Upper lobe of left lung (tissue), 6 donors: ENCODE measurements around the gene NOD1. TPM values are rescaled to one million over a fixed set of nuclear protein-coding genes. Genes with fewer than 3 reads are reported as not detected.
A peak's percentile ranks its signal among the peaks of the same experiment; 100 is the strongest.

Source experiments
- ATAC-seq, 2 donors: fragments of 200-7000 bp; cut with Tn5 transposase; one replicate each; pipeline ENCODE4 v1.9.1; 2022; ENCODE audit warnings: mild to moderate bottlenecking in 2 of 2, moderate library complexity in 2 of 2; ENCODE audit not compliant: low FRiP score in 2 of 2
- DNase-seq, 2 donors: peaks; one replicate each; pipeline ENCODE4 v3.0.0-alpha.2; 2019 to 2020
- H3K27ac ChIP-seq, 4 donors: fragments of 200-600 bp; sonication (generic); one replicate each; pipeline ENCODE4 v1.5.1; 2016 to 2019
- H3K27me3 ChIP-seq, 4 donors: fragments of 200-600 bp; sonication (generic); one replicate each; pipeline ENCODE4 v1.5.1; 2017 to 2019
- H3K36me3 ChIP-seq, 4 donors: fragments of 200-600 bp; sonication (generic); one replicate each; pipeline ENCODE4 v1.5.1; 2016 to 2019
- H3K4me1 ChIP-seq, 4 donors: fragments of 200-600 bp; sonication (generic); one replicate each; pipeline ENCODE4 v1.5.1; 2018 to 2019
- H3K4me3 ChIP-seq, 4 donors: fragments of 200-600 bp; sonication (generic); one replicate each; pipeline ENCODE4 v1.5.1; 2017 to 2019; ENCODE audit warnings: mild to moderate bottlenecking in 2 of 4, moderate library complexity in 1 of 4
- H3K9me3 ChIP-seq, 4 donors: fragments of 200-600 bp; sonication (generic); one replicate each; pipeline ENCODE4 v1.5.1; 2018 to 2019
- CTCF ChIP-seq, 6 experiments: fragments of 450-650 bp in 4 of 6; fragments of 200-600 bp in 2 of 6; sonication (generic) in 2 of 6; IDR thresholded peaks; one replicate each; pipeline ENCODE4 v1.5.1; 2016 to 2019; ENCODE audit warnings: antibody characterized with exemption in 6 of 6
- EP300 ChIP-seq, 4 donors: sonication (generic); formaldehyde crosslinking; IDR thresholded peaks; one replicate each; pipeline ENCODE4 v1.5.1; 2017; ENCODE audit warnings: antibody characterized with exemption in 4 of 4, control low read depth in 2 of 4
- POLR2A ChIP-seq, 4 donors: fragments of 450-650 bp; IDR thresholded peaks; one replicate each; pipeline ENCODE4 v1.5.1; 2016 to 2017; ENCODE audit warnings: antibody characterized with exemption in 4 of 4, mild to moderate bottlenecking in 2 of 4
- POLR2AphosphoS5 ChIP-seq, 2 donors: sonication (generic); formaldehyde crosslinking; IDR thresholded peaks; one replicate each; pipeline ENCODE4 v1.5.1; 2017; ENCODE audit warnings: antibody characterized with exemption in 2 of 2
- WGBS, 2 donors: methylation state at CpG; one replicate each; pipeline ENCODE4 v1.1.5; 2017 to 2018; 5-methylcytosine and 5-hydroxymethylcytosine counted together
- total RNA-seq, 6 donors: library from RNA; depleted of rRNA in 4 of 6; stranded (reverse); fragments of >200 nt in 4 of 6; gene quantifications; one replicate each; pipeline versions ENCODE4 v1.1.0 to v1.2.1, GENCODE V29; 2016 to 2021
- donor health status: DM: no; HTN: no; CAD: no; lungs with moderate emphysema.
- donor health status: DM: no; HTN: yes; CAD: no; lungs with severe emphysema.

Gene NOD1
- total RNA-seq, 6 donors from 2014 or later = 24.7 to 71.2 (median 38.0) TPM

- H3K4me3 ChIP-seq = no peak overlapping the region
- ATAC-seq (no peak), DNase-seq (no peak)
- peaks cover 0 to 3% (median 0%) of the 10 kb centered on the region in 4 donors for H3K36me3 ChIP-seq
- peaks cover 75 to 88% (median 86%) of the 10 kb centered on the region in 4 donors for H3K4me1 ChIP-seq
- no peaks in the 10 kb centered on the region for H3K9me3 ChIP-seq
- H3K27ac ChIP-seq = peak overlapping the region in 3 of 4 donors; percentile 84 to 94 (median 85)
- 59 to 75% methylated on average over 4 of the region's 4 CpGs for WGBS, 2 donors
- no peak for TF ChIP-seq POLR2A (IDR thresholded peaks at IDR 0.05)
- no peak for TF ChIP-seq EP300 (IDR thresholded peaks at IDR 0.05)
- no peak for TF ChIP-seq POLR2AphosphoS5 (IDR thresholded peaks at IDR 0.05)
- no peak for TF ChIP-seq CTCF (IDR thresholded peaks at IDR 0.05)
- H3K27me3 ChIP-seq = no peaks in the 10 kb centered on the region
Observed at GRCh38 chr7:30467271-30467670, 11.3 kb downstream of the NOD1 start.

DNA sequence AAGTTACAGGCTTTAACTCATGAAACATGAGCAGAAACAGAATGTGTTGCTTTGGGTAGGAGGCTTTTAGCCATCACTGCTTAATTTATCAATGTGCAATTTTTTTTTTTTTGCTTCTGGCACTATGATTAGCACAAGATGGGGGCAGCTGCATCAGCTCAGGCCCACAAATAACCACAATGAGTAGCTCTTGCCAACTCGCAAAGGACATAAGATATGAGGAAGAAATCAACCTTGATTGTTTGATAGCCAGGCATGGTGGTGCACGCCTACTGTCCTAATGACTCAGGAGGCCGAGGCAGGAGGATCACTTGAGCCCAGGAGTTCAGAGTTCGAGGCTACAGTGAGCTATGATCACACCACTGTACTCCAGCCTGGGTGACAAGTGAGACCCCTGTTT is 12.3 kb downstream of the NOD1 start:
- ATAC-seq (no peak), DNase-seq (no peak)
- Histone ChIP-seq H3K36me3 (peaks cover 0 to 6% (median 0%) of the 10 kb centered on the region in 4 donors), H3K4me1 (peaks cover 65 to 78% (median 76%) of the 10 kb centered on the region in 4 donors), H3K4me3 (no peak overlapping the region), H3K27ac (peak overlapping the region in 3 of 4 donors; percentile 42 to 85 (median 59)), H3K9me3 (no peaks in the 10 kb centered on the region), H3K27me3 (no peaks in the 10 kb centered on the region)
- 75 to 79% methylated on average over 4 of the region's 4 CpGs for WGBS, 2 donors
- no peak for TF ChIP-seq POLR2A (IDR thresholded peaks at IDR 0.05)
- no peak for TF ChIP-seq EP300 (IDR thresholded peaks at IDR 0.05)
- no peak for TF ChIP-seq CTCF (IDR thresholded peaks at IDR 0.05)
- no peak for TF ChIP-seq POLR2AphosphoS5 (IDR thresholded peaks at IDR 0.05)

GRCh38 chr7:30465811-30466180 is 12.8 kb downstream of the NOD1 start:
- Histone ChIP-seq H3K9me3 (no peaks in the 10 kb centered on the region), H3K36me3 (peaks cover 0 to 6% (median 0%) of the 10 kb centered on the region in 4 donors), H3K4me1 (peaks cover 60 to 74% (median 71%) of the 10 kb centered on the region in 4 donors), H3K27ac (peak overlapping the region in 3 of 4 donors; percentile 42 to 85 (median 59)), H3K4me3 (no peak overlapping the region), H3K27me3 (no peaks in the 10 kb centered on the region)
- DNase-seq (no peak), ATAC-seq (no peak)
- WGBS, 2 donors = 56 to 72% methylated on average over 2 of the region's 2 CpGs
- TF ChIP-seq POLR2A (IDR thresholded peaks at IDR 0.05) = no peak
- no peak for TF ChIP-seq CTCF (IDR thresholded peaks at IDR 0.05)
- TF ChIP-seq EP300 (IDR thresholded peaks at IDR 0.05) = no peak
- no peak for TF ChIP-seq POLR2AphosphoS5 (IDR thresholded peaks at IDR 0.05)

DNA sequence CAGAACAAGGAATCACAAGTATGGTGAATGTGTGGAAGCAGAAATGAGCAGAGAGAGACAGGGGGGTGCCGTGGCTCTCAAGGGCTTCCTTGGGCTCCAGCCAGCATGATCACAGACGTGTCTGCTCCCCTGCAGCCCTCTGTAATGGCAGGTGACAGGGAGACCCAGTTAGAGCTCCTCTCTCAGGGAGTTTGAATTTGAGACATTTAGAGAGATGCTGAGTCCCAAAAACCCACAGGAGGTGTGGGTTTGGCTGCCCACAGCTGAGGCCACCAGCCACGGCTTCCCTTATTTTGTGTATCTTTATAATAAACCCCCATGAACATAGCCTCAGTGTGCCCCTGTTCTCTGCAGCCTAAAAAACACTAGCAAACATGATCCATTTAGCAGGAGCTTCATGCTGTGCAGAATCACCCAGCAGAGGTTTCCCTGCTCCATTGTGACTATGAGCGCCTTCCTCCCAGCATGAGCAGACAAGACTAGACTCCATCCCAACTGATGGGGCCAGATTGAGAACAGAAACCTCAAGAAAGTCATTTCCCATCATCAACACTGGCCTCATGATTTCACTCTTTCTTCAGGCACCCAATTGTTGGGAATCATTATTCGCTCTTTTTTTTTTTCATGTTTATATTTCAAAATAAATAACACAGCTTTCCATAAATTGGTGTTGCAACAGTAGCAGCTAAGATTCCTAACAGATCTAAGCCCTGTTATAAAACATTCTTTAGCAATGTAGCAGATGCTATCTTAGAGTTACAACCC is 13.4 kb downstream of the NOD1 start:
- ATAC-seq (no peak), DNase-seq (no peak)
- TF ChIP-seq CTCF (IDR thresholded peaks at IDR 0.05) = no peak
- TF ChIP-seq POLR2A (IDR thresholded peaks at IDR 0.05) = no peak
- peak in 1 of 4 donors; percentile 1 for TF ChIP-seq EP300 (IDR thresholded peaks at IDR 0.05)
- 61 to 78% methylated on average over 4 to 5 of the region's 5 CpGs for WGBS, 2 donors
- H3K4me3 ChIP-seq = no peak overlapping the region
- H3K27ac ChIP-seq = peak overlapping the region in 3 of 4 donors; percentile 42 to 85 (median 59)
- H3K4me1 ChIP-seq = peaks cover 54 to 75% (median 68%) of the 10 kb centered on the region in 4 donors
- no peaks in the 10 kb centered on the region for H3K27me3 ChIP-seq
- no peaks in the 10 kb centered on the region for H3K9me3 ChIP-seq
- H3K36me3 ChIP-seq = peaks cover 0 to 6% (median 0%) of the 10 kb centered on the region in 4 donors
